HG02884 (cell line): ENCODE data around the gene PMS1.
"Not testable (repeated sequence)": the region's sequence is repeated elsewhere in the genome, so short reads cannot be mapped to it uniquely, and the experiment has no call there.

Experiments used
- ATAC-seq: cut with Tn5 transposase; IDR thresholded peaks from one replicate; pipeline ENCODE4 v1.9.1; 2021; ENCODE audit warnings: mild to moderate bottlenecking, moderate library complexity; ENCODE audit not compliant: unreplicated experiment

The PMS1 gene

GRCh38 chr2:189860161-189860560 lies 75.9 kb downstream of the PMS1 start:
- ATAC-seq = no peak

- no peak for ATAC-seq
These were observed 78.5 kb downstream of the PMS1 start for GRCh38 chr2:189862751-189863150.

- no peak for ATAC-seq
These were observed 81.6 kb downstream of the PMS1 start for GRCh38 chr2:189865826-189866225.

GRCh38 chr2:189866296-189866695 lies 82.0 kb downstream of the PMS1 start:
- no peak for ATAC-seq

GRCh38 chr2:189868896-189869295 lies 84.6 kb downstream of the PMS1 start:
- ATAC-seq = no peak

- ATAC-seq = no peak
These were observed 86.3 kb downstream of the PMS1 start for GRCh38 chr2:189870381-189871085.

GRCh38 chr2:189873696-189874095 lies 89.4 kb downstream of the PMS1 start:
- ATAC-seq = no peak

GRCh38 chr2:189874586-189875320 lies 90.5 kb downstream of the PMS1 start:
- ATAC-seq = no peak

- no peak for ATAC-seq
These were observed 92.0 kb downstream of the PMS1 start for GRCh38 chr2:189876271-189876670.

- ATAC-seq = no peak
These were observed 95.4 kb downstream of the PMS1 start for GRCh38 chr2:189879716-189880081.

GRCh38 chr2:189880429-189880828 lies 96.2 kb downstream of the PMS1 start:
- ATAC-seq = no peak

- no peak for ATAC-seq
These were observed 96.7 kb downstream of the PMS1 start for GRCh38 chr2:189880832-189881492.

GRCh38 chr2:189885368-189885767 lies 101.1 kb downstream of the PMS1 start:
- no peak for ATAC-seq

GRCh38 chr2:189892546-189893294 lies 108.5 kb downstream of the PMS1 start:
- ATAC-seq = not testable (repeated sequence)

GRCh38 chr2:189896809-189897208 lies 112.6 kb downstream of the PMS1 start:
- no peak for ATAC-seq

- no peak for ATAC-seq
These were observed 114.9 kb downstream of the PMS1 start for GRCh38 chr2:189899101-189899500.

GRCh38 chr2:189900726-189901125 lies 116.5 kb downstream of the PMS1 start:
- no peak for ATAC-seq

- no peak for ATAC-seq
These were observed 117.4 kb downstream of the PMS1 start for GRCh38 chr2:189901664-189902063.

- ATAC-seq = no peak
These were observed 129.6 kb downstream of the PMS1 start for GRCh38 chr2:189913821-189914220.

- no peak for ATAC-seq
These were observed 132.4 kb downstream of the PMS1 start for GRCh38 chr2:189916651-189917050.
